CD4-positive, alpha-beta T cell (primary cell): Measurements from ENCODE around the gene CAMKK2. TPM values are rescaled to one million over a fixed set of nuclear protein-coding genes. Genes with fewer than 3 reads are reported as not detected.
A peak's percentile ranks its signal among the peaks of the same experiment; 100 is the strongest.

Experiments
- ATAC-seq: fragments of 200-7000 bp; cut with Tn5 transposase; one replicate; pipeline ENCODE4 v1.10.0; 2022; ENCODE audit warnings: mild to moderate bottlenecking; ENCODE audit not compliant: poor library complexity
- CTCF ChIA-PET: fragments of 350-600 bp; sonication (Branson Sonifier 250); formaldehyde crosslinking; loops from one replicate; lab custom pipeline; 2021; ENCODE audit warnings: antibody characterized with exemption, inconsistent platforms; lab: Charles Lee
- POLR2A ChIA-PET: fragments of 350-600 bp; sonication (Branson Sonifier 250); formaldehyde crosslinking; loops from one replicate; lab custom pipeline; 2021; ENCODE audit warnings: antibody characterized with exemption, inconsistent platforms; lab: Charles Lee
- DNase-seq, 14 experiments: peaks; one replicate each; pipeline ENCODE4 v3.0.0-alpha.2; 2013 to 2020; ENCODE audit warnings: mixed read lengths in 2 of 14
- H3K27ac ChIP-seq, 2 donors: one replicate each; pipeline versions ENCODE4 v1.5.1 to v1.7.0; 2013; ENCODE audit warnings: low read length in 2 of 2, low read depth in 1 of 2, mild to moderate bottlenecking in 1 of 2
- H3K27me3 ChIP-seq, 2 experiments: 1 replicate in 1 of 2; 2 replicates in 1 of 2; pipeline versions ENCODE4 v1.6.1 to v1.7.0; 2013; ENCODE audit warnings: low read length in 2 of 2, control low read depth in 1 of 2, mild to moderate bottlenecking in 1 of 2, moderate library complexity in 1 of 2; ENCODE audit not compliant: insufficient read depth in 2 of 2, control insufficient read depth in 1 of 2
- H3K36me3 ChIP-seq: one replicate; pipeline ENCODE4 v1.6.1; 2013; ENCODE audit warnings: low read length, control low read depth; ENCODE audit not compliant: insufficient read depth
- H3K4me1 ChIP-seq: one replicate; pipeline ENCODE4 v1.6.1; 2013; ENCODE audit warnings: low read length, control low read depth; ENCODE audit not compliant: insufficient read depth
- H3K4me3 ChIP-seq: one replicate; pipeline ENCODE4 v1.5.1; 2013; ENCODE audit warnings: mild to moderate bottlenecking, low read length, moderate library complexity
- H3K9me3 ChIP-seq, 2 experiments: 1 replicate in 1 of 2; 2 replicates in 1 of 2; pipeline versions ENCODE4 v1.6.1 to v1.7.0; 2013; ENCODE audit warnings: low read length in 2 of 2, mild to moderate bottlenecking in 2 of 2, control low read depth in 1 of 2, moderate library complexity in 1 of 2; ENCODE audit not compliant: control insufficient read depth in 1 of 2, insufficient read depth in 1 of 2
- H3K27ac Mint-ChIP-seq: one replicate; pipeline ENCODE4 v1.8.0; 2020; ENCODE audit warnings: mixed read lengths
- H3K27me3 Mint-ChIP-seq: one replicate; pipeline ENCODE4 v1.8.0; 2021; ENCODE audit warnings: mixed read lengths
- H3K36me3 Mint-ChIP-seq: one replicate; pipeline ENCODE4 v1.8.0; 2021; ENCODE audit warnings: low read depth, mixed read lengths
- H3K4me1 Mint-ChIP-seq: one replicate; pipeline ENCODE4 v1.8.0; 2021; ENCODE audit warnings: low read depth, mixed read lengths
- H3K4me3 Mint-ChIP-seq: one replicate; pipeline ENCODE4 v1.8.0; 2020; ENCODE audit warnings: mild to moderate bottlenecking, mixed read lengths
- H3K9me3 Mint-ChIP-seq: one replicate; pipeline ENCODE4 v1.8.0; 2020; ENCODE audit warnings: mixed read lengths
- intact Hi-C, 2 experiments: fragments of 100-400 bp; cut with DNase I in 1 of 2; cut with micrococcal nuclease in 1 of 2; formaldehyde crosslinking; loops; one replicate each; pipeline versions ENCODE4 v1.15.1 to v1.9.0; 2023 to 2025; cut with DNase I, micrococcal nuclease
- total RNA-seq, 174 experiments: library from RNA in 2 of 174; stranded (reverse) in 2 of 174; gene quantifications; one replicate each; pipeline ENCODE4 v1.2.3 and lab custom pipeline; 2021 to 2026
- TF ChIP-seq, protein P1 (sequence below): fragments of 200-600 bp; IDR thresholded peaks from one replicate; pipeline ENCODE4 v1.8.0; 2022; ENCODE audit warnings: antibody characterized with exemption, mild to moderate bottlenecking

Gene CAMKK2
- total RNA-seq, 2 experiments from 2014 or later, result 6.7 to 6.8 TPM

DNA sequence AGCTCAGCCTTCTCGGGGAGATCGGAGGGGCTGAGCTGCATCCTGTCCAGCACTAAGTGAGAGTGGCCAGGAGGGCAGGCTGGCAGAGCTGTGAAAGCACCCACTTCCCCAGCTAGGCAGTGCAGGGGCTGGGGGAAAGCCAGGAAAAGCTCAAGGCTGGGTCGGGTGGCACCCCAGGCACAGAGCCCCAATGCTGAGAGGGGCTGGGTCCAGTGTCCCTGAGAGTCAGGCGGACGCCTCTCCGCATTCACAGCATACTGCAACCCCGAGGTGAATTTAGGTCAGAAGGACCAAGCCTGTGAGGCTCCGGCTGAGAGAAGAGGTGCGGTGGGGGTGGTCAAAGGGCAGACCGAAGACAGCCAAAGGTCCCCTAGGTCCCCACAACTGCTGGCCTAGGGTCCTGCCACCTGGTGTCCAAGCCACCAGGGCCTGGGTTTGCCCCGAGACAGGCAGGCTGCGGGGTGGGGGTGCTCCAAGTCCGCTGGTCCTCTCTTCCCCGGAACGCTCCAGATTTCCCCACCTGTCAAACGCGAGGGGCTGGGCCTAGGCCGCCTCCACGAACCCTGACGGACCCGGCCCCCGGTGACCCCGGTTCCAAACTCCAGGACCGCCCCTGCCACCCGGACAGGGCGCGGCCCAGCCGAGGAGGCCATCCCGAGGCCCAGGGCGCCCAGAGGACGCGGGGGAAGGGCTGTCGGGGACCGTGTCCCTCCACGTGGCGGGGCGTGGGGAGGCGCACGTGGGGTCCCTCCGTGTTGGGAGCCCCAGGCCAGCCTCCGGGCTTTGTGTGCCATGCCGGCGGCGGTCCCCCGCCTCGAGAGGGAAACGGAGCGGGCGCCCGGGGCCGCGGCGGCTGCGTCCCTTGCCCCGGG is 527 bp downstream of the CAMKK2 start:
- peaks cover 4% of the 10 kb centered on the region for H3K36me3 Mint-ChIP-seq
- Histone ChIP-seq H3K9me3 (no peaks in the 10 kb centered on the region), H3K27ac (no peak overlapping the region), H3K4me3 (peak overlapping the region; percentile 83), H3K4me1 (peaks cover 37% of the 10 kb centered on the region), H3K36me3 (peaks cover 5% of the 10 kb centered on the region), H3K27me3 (no peaks in the 10 kb centered on the region)
- ChIA-PET POLR2A (interaction anchor here (0.6 to 2.3 kb wide), 8 partner anchors 56 to 505 kb away, joined by 3 to 11 read pairs (median 6); partner anchors contain the start of genes ANAPC5 and RNF34), CTCF (no interaction called here)
- peak in 7 of 14 experiments; percentile 3 to 17 (median 11) for DNase-seq
- peak overlapping the region; percentile 92 for H3K4me3 Mint-ChIP-seq
- H3K9me3 Mint-ChIP-seq, result no peaks in the 10 kb centered on the region
- intact Hi-C loops, result loop anchor here (1.0 to 2.0 kb wide), 3 partner anchors 56 to 87 kb away; partner anchors contain the start of gene ANAPC5 (in 2 of the 2)
- H3K27ac Mint-ChIP-seq, result peak overlapping the region; percentile 74
- TF ChIP-seq, protein P1, sequence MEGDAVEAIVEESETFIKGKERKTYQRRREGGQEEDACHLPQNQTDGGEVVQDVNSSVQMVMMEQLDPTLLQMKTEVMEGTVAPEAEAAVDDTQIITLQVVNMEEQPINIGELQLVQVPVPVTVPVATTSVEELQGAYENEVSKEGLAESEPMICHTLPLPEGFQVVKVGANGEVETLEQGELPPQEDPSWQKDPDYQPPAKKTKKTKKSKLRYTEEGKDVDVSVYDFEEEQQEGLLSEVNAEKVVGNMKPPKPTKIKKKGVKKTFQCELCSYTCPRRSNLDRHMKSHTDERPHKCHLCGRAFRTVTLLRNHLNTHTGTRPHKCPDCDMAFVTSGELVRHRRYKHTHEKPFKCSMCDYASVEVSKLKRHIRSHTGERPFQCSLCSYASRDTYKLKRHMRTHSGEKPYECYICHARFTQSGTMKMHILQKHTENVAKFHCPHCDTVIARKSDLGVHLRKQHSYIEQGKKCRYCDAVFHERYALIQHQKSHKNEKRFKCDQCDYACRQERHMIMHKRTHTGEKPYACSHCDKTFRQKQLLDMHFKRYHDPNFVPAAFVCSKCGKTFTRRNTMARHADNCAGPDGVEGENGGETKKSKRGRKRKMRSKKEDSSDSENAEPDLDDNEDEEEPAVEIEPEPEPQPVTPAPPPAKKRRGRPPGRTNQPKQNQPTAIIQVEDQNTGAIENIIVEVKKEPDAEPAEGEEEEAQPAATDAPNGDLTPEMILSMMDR, result no peak
- peak; percentile 22 for ATAC-seq
- no peaks in the 10 kb centered on the region for H3K27me3 Mint-ChIP-seq
- peaks cover 19% of the 10 kb centered on the region for H3K4me1 Mint-ChIP-seq

DNA sequence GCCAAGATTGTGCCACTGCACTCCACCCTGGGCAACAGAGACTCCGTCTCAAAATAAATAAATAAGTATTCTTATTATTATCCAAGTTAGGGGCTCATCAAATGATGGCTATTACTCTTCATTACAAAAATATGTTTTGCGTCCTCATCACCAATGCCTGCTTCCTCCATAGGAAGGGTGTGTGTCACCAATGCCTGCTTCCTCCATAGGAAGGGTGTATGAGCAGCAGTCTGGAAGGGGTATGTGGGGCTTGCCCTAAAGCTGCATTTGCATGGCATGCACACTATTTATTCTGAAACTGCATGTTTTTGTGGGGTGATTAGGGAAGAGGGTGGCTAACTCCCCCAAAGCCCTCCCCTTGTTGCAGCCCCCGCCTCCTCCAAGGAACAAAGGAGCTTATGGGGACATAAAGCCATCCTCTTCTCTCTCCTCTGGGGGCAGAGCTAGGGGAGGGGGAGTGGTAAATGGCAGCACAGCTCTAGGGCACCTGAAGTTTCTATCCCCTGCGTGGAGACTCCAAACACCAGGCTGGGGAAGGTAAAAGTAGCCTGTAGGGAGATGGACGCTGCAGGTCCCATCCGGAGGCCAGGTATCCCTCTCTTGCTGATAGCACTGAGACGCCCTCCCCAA is 1.3 kb downstream of the CAMKK2 start:
- peaks cover 37% of the 10 kb centered on the region for H3K4me1 ChIP-seq
- no peak overlapping the region for H3K27ac ChIP-seq
- CTCF ChIA-PET, result no interaction called here
- Mint-ChIP-seq H3K9me3 (no peaks in the 10 kb centered on the region), H3K4me1 (peaks cover 19% of the 10 kb centered on the region), H3K36me3 (peaks cover 4% of the 10 kb centered on the region), H3K27me3 (no peaks in the 10 kb centered on the region), H3K4me3 (peak overlapping the region; percentile 92), H3K27ac (peak overlapping the region; percentile 74)
- no peak for ATAC-seq
- POLR2A ChIA-PET, result interaction anchor here (0.6 to 2.3 kb wide), 4 partner anchors 56 to 506 kb away, joined by 3 to 6 read pairs (median 6); partner anchors contain the start of gene ANAPC5
- TF ChIP-seq, protein P1, result no peak
- H3K36me3 ChIP-seq, result peaks cover 5% of the 10 kb centered on the region
- H3K9me3 ChIP-seq, result no peaks in the 10 kb centered on the region
- DNase-seq, result peak in 3 of 14 experiments; percentile 5 to 43 (median 28)
- H3K4me3 ChIP-seq, result peak overlapping the region; percentile 83
- H3K27me3 ChIP-seq, result no peaks in the 10 kb centered on the region
- intact Hi-C loops, result no loop called here

DNA sequence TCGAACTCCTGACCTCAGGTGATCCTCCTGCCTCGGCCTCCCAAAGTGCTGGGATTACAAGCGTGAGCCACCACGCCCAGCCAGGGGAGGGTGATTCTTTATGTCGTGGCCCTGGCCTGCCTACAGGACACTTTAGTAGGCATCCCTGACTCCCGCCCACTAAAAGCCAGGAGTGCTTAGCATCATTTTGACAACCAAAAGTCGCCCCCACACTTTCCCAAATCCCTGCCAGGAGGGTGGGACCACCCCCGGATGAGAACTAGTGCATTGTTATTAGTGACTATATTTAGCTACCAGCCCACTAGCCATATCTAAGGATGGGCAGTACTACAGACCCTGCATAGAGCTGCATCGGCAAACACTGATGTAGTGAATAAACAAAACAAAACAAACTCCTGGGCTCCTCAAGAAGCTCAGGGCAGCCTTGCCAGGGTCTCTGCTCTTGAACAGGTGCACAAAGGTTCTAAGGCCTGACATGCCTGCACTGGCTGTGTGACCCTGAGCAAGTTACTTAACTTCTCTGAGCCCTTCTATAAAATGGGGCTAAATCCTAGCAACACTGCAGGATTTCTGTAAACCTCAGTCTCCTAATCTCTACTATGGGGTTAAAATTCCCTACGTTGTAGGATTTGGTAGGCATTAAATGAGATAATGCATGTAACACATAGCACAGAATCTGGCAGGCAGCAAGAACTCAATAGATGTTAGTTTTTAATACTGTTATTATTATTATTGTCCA is 2.2 kb downstream of the CAMKK2 start:
- Histone ChIP-seq H3K27ac (no peak overlapping the region), H3K27me3 (no peaks in the 10 kb centered on the region), H3K9me3 (no peaks in the 10 kb centered on the region), H3K4me1 (peaks cover 37% of the 10 kb centered on the region), H3K36me3 (peaks cover 5% of the 10 kb centered on the region), H3K4me3 (no peak overlapping the region)
- no peaks in the 10 kb centered on the region for H3K27me3 Mint-ChIP-seq
- H3K27ac Mint-ChIP-seq, result no peak overlapping the region
- intact Hi-C loops, result no loop called here
- peaks cover 19% of the 10 kb centered on the region for H3K4me1 Mint-ChIP-seq
- DNase-seq (no peak), ATAC-seq (no peak)
- H3K36me3 Mint-ChIP-seq, result peaks cover 4% of the 10 kb centered on the region
- peak overlapping the region; percentile 62 for H3K4me3 Mint-ChIP-seq
- CTCF ChIA-PET, result interaction anchor here (0.6 kb wide), 1 partner anchor 27 kb away, joined by 3 read pairs; no protein-coding TSS in a partner anchor
- no peaks in the 10 kb centered on the region for H3K9me3 Mint-ChIP-seq
- TF ChIP-seq, protein P1, result no peak
- POLR2A ChIA-PET, result interaction anchor here (2.3 kb wide), 2 partner anchors 57 to 507 kb away, joined by 5 to 6 read pairs; partner anchors contain the start of gene ANAPC5
